Astrocyte of the spinal cord (primary cell): ENCODE data around the gene FSCN2.

Experiments used
- DNase-seq: peaks from one replicate; pipeline ENCODE4 v3.0.0; 2011; ENCODE audit warnings: low read depth, low spot score
- H3K4me3 ChIP-seq: 2 replicates; pipeline ENCODE4 v1.5.1; 2011; ENCODE audit warnings: low read depth, mild to moderate bottlenecking, low read length, moderate library complexity
- CTCF ChIP-seq: IDR thresholded peaks from 2 replicates; pipeline ENCODE4 v1.5.1; 2012; ENCODE audit warnings: low read depth, mild to moderate bottlenecking, low read length, inconsistent platforms
- in situ Hi-C: cut with HindIII; loops from 2 replicates; pipeline ENCODE4 v1.10.0; 2017; ENCODE audit warnings: low sequenced_read_pairs

FSCN2 gene

GRCh38 chr17:81535007-81535328 is 6.8 kb downstream of the FSCN2 start:
- in situ Hi-C loops, result no loop called here
- no peak overlapping the region for H3K4me3 ChIP-seq
- no peak for DNase-seq
- no peak for TF ChIP-seq CTCF

GRCh38 chr17:81535480-81536298 is 7.5 kb downstream of the FSCN2 start:
- DNase-seq, result no peak
- in situ Hi-C loops, result no loop called here
- H3K4me3 ChIP-seq, result no peak overlapping the region
- no peak for TF ChIP-seq CTCF

DNA sequence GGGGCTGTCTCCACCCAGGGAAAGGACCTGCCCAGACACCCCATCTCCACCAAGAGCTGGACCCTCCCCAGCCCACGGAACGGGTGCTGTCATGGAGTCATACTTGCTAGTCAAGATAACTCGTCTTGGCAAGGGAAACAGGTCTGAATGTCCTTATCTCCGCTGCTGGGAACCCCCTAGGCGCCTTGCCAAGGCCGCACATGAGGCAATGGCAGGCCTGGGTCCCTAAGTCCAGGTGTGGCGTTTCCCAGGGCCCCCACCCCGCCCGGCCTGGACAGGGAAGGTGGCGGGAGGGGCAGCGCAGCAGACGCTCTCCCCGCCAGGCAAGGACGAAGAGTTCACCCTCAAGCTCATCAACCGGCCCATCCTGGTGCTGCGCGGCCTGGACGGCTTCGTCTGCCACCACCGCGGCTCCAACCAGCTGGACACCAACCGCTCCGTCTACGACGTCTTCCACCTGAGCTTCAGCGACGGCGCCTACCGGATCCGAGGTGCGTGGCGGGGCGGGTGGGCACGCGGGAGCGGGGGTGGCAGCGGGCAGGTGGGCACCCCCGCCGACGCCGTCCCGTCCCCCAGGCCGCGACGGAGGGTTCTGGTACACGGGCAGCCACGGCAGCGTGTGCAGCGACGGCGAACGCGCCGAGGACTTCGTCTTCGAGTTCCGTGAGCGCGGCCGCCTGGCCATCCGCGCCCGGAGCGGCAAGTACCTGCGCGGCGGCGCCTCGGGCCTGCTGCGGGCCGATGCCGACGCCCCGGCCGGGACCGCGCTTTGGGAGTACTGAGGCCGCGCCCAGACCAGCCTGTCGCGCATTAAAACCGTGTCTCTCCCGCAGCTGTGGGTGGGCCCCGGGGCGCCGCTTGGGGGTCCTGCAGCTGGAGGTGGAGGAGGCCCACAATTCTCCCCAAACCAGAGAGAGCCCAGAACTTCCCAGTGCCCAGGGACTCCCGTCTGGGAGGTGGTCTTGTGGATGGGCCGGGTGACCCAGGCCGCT is 8.4 kb downstream of the FSCN2 start:
- DNase-seq, result no peak
- H3K4me3 ChIP-seq, result no peak overlapping the region
- in situ Hi-C loops, result no loop called here
- TF ChIP-seq CTCF, result no peak

DNA sequence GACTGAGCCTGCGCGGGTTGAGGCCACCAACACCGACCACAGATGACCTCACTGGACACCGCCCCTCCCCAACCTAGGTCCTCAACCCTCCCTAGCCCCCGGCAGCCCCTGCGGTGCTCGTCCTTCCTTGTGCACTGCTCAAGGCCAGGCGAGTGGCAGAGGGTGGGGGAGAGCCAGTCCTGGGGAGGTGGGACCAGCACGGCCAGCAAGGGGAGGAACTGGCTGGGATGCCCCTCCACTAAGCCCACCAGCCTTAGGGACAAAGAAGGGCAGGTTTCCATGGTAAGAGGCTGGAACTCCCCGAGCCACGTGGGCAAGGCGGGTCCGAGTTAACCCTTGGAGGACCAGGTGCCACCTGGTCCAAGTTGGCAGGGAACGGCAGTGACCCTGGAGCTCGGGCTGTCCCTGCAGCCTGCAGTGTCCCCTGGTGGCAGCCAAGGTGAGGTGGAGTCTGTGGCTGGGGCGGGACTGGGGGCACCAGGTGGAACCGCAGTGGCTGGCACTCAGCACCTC is 9.2 kb downstream of the FSCN2 start:
- H3K4me3 ChIP-seq, result no peak overlapping the region
- peak; percentile 63 for TF ChIP-seq CTCF
- in situ Hi-C loops, result no loop called here

DNA sequence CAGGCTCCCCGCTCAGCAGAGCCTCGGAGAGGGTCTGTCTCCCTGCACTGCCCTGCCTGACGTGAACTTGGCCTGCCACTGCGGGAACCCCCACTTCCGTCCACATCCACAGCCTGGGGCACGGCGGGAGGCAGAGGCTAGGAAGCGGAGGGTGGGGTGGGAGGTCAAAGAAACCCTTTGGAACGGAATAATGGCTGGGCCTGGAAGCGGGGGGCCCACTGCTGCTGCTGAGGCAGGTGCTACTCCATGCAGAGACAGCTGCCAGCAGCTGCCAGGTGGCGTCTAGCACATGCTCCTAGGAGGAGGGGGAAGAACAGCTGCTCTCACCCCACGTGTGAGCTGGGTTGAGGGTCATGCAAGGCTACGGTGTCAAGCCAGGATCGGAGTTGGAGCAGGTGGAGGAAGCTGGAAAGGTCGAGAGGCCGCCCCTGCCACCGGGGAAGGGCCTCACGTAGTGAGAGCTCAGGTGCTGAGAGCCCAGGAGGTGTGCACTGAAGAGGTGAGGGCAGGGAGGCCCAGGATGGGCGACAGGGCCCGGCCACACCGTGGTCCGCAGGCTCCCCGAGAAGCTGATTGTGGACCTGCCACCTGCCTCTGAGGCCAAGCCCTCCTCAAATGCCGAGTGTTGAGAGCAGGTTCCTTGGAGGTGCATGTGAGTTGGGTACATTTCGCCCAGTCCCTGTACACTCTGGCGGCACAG is 9.8 kb downstream of the FSCN2 start:
- no peak overlapping the region for H3K4me3 ChIP-seq
- DNase-seq, result no peak
- TF ChIP-seq CTCF, result no peak
- in situ Hi-C loops, result no loop called here

More for the DNA sequence above, 9.2 kb downstream of the FSCN2 start:
- DNase-seq, result no peak
